Thyroid gland (tissue), 4 donors: Measurements from ENCODE around the gene BCL6. TPM values are rescaled to one million over a fixed set of nuclear protein-coding genes. Genes with fewer than 3 reads are reported as not detected.
A peak's percentile ranks its signal among the peaks of the same experiment; 100 is the strongest.

ENCODE experiments used
- DNase-seq, 2 donors: peaks; one replicate each; pipeline ENCODE4 v3.0.0-alpha.2; 2019
- H3K27ac ChIP-seq, 3 donors: fragments of 200-600 bp; sonication (generic); 1 replicate in 2 of 3; 2 replicates in 1 of 3; pipeline ENCODE4 v1.5.1; 2016 to 2019; ENCODE audit warnings: mild to moderate bottlenecking in 1 of 3, moderate library complexity in 1 of 3
- H3K27me3 ChIP-seq: fragments of 200-600 bp; sonication (generic); one replicate; pipeline ENCODE4 v1.5.1; 2019
- H3K36me3 ChIP-seq, 2 donors: fragments of 200-600 bp; sonication (generic); one replicate each; pipeline ENCODE4 v1.5.1; 2016 to 2019
- H3K4me1 ChIP-seq, 2 donors: fragments of 200-600 bp; sonication (generic); one replicate each; pipeline ENCODE4 v1.5.1; 2017 to 2019
- H3K4me3 ChIP-seq, 3 donors: fragments of 200-600 bp; sonication (generic); replicated peaks in 1 of 3; 1 replicate in 2 of 3; 2 replicates in 1 of 3; pipeline ENCODE4 v1.5.1; 2016; ENCODE audit warnings: mild to moderate bottlenecking in 1 of 3
- H3K9me3 ChIP-seq: fragments of 200-600 bp; sonication (generic); one replicate; pipeline ENCODE4 v1.5.1; 2017
- CTCF ChIP-seq, 6 experiments: fragments of 200-600 bp in 3 of 6; fragments of 450-650 bp in 3 of 6; sonication (generic) in 3 of 6; IDR thresholded peaks; one replicate each; pipeline ENCODE4 v1.5.1; 2016 to 2019; ENCODE audit warnings: antibody characterized with exemption in 6 of 6, mild to moderate bottlenecking in 2 of 6, inconsistent platforms in 1 of 6, moderate library complexity in 1 of 6
- POLR2A ChIP-seq, 2 donors: fragments of 450-650 bp; IDR thresholded peaks; one replicate each; pipeline ENCODE4 v1.6.1; 2017; ENCODE audit warnings: antibody characterized with exemption in 2 of 2, mild to moderate bottlenecking in 2 of 2, moderate library complexity in 1 of 2
- WGBS, 2 donors: methylation state at CpG; one replicate each; pipeline ENCODE4 v1.1.5; 2017; 5-methylcytosine and 5-hydroxymethylcytosine counted together
- intact Hi-C: fragments of 100-400 bp; cut with DNase I; formaldehyde crosslinking; loops from one replicate; pipeline ENCODE4 v1.15.1; 2023
- total RNA-seq, 4 donors: library from RNA; depleted of rRNA; stranded (reverse); fragments of >200 nt; gene quantifications; one replicate each; pipeline ENCODE4 v1.2.3, GENCODE V29; 2016

The BCL6 gene
- total RNA-seq, 4 donors from 2014 or later: 40.3 to 109 (median 67.2) TPM

GRCh38 chr3:187736418-187736871, 8.8 kb downstream of the BCL6 start:
- TF ChIP-seq POLR2A (IDR thresholded peaks at IDR 0.05): no peak
- no peak for TF ChIP-seq CTCF (IDR thresholded peaks at IDR 0.05)
- intact Hi-C loops: loop anchor here (5.0 to 10.0 kb wide), 2 partner anchors 1308 to 1411 kb away; no protein-coding TSS in a partner anchor
- Histone ChIP-seq H3K9me3 (no peaks in the 10 kb centered on the region), H3K27me3 (no peaks in the 10 kb centered on the region), H3K4me1 (peaks cover 15 to 33% of the 10 kb centered on the region in 2 donors), H3K36me3 (peaks cover 12 to 17% of the 10 kb centered on the region in 2 donors), H3K4me3 (peak overlapping the region in 1 of 3 donors; percentile 42), H3K27ac (peak overlapping the region in 2 of 3 donors; percentile 97 to 100)
- DNase-seq: peak in 1 of 2 donors; percentile 39
- WGBS, 2 donors: 78 to 84% methylated on average over 8 of the region's 8 CpGs

GRCh38 chr3:187735837-187736236, 9.4 kb downstream of the BCL6 start:
- WGBS, 2 donors: 72 to 82% methylated on average over 3 of the region's 3 CpGs
- TF ChIP-seq CTCF (IDR thresholded peaks at IDR 0.05) (no peak), POLR2A (IDR thresholded peaks at IDR 0.05) (no peak)
- H3K4me3 ChIP-seq: no peak overlapping the region
- H3K9me3 ChIP-seq: no peaks in the 10 kb centered on the region
- no peaks in the 10 kb centered on the region for H3K27me3 ChIP-seq
- no peak for DNase-seq
- peaks cover 18 to 23% of the 10 kb centered on the region in 2 donors for H3K36me3 ChIP-seq
- intact Hi-C loops: loop anchor here (5.0 to 10.0 kb wide), 2 partner anchors 1309 to 1411 kb away; no protein-coding TSS in a partner anchor
- H3K27ac ChIP-seq: peak overlapping the region in 1 of 3 donors; percentile 13
- peaks cover 15 to 33% of the 10 kb centered on the region in 2 donors for H3K4me1 ChIP-seq

- no peaks in the 10 kb centered on the region for H3K27me3 ChIP-seq
- TF ChIP-seq CTCF (IDR thresholded peaks at IDR 0.05) (no peak), POLR2A (IDR thresholded peaks at IDR 0.05) (no peak)
- H3K4me1 ChIP-seq: peaks cover 11 to 31% of the 10 kb centered on the region in 2 donors
- intact Hi-C loops: loop anchor here (5.0 to 10.0 kb wide), 2 partner anchors 1309 to 1412 kb away; no protein-coding TSS in a partner anchor
- H3K36me3 ChIP-seq: peaks cover 22 to 28% of the 10 kb centered on the region in 2 donors
- no peak overlapping the region for H3K4me3 ChIP-seq
- no peaks in the 10 kb centered on the region for H3K9me3 ChIP-seq
- 91 to 92% methylated on average over 3 of the region's 3 CpGs for WGBS, 2 donors
- no peak for DNase-seq
- no peak overlapping the region for H3K27ac ChIP-seq
These were observed 9.9 kb downstream of the BCL6 start for GRCh38 chr3:187735383-187735782.

- H3K4me3 ChIP-seq: no peak overlapping the region
- intact Hi-C loops: loop anchor here (5.0 to 10.0 kb wide), 2 partner anchors 1310 to 1412 kb away; no protein-coding TSS in a partner anchor
These were observed 10.4 kb downstream of the BCL6 start for GRCh38 chr3:187734841-187735240.

More at GRCh38 chr3:187734841-187735240, 10.4 kb downstream of the BCL6 start:
- WGBS, 2 donors: 81 to 86% methylated on average over 3 of the region's 3 CpGs
- TF ChIP-seq POLR2A (IDR thresholded peaks at IDR 0.05) (no peak), CTCF (IDR thresholded peaks at IDR 0.05) (no peak)
- Histone ChIP-seq H3K36me3 (peaks cover 28 to 32% of the 10 kb centered on the region in 2 donors), H3K27ac (no peak overlapping the region), H3K27me3 (no peaks in the 10 kb centered on the region), H3K9me3 (no peaks in the 10 kb centered on the region), H3K4me1 (peaks cover 7 to 27% of the 10 kb centered on the region in 2 donors)
- DNase-seq: no peak
